ENCODE measurements around the gene FARP1. TPM values are rescaled to one million over a fixed set of nuclear protein-coding genes. Genes with fewer than 3 reads are reported as not detected.

The FARP1 gene
- total RNA-seq, 1 donor from 2014 or later: 128 TPM

- peak overlapping the region; percentile 93 for H3K27ac Mint-ChIP-seq (ENCODE audit: unreplicated experiment)
- no peaks in the 10 kb centered on the region for H3K9me3 ChIP-seq (ENCODE audit: insufficient read depth, low read depth, low read length)
- H3K4me1 ChIP-seq (ENCODE audit: insufficient read depth, low read length): peaks cover 11% of the 10 kb centered on the region
- H3K4me3 Mint-ChIP-seq (ENCODE audit: unreplicated experiment): no peak overlapping the region
- no peak for DNase-seq (ENCODE audit: low read depth)
- peaks cover 16% of the 10 kb centered on the region for H3K4me1 Mint-ChIP-seq (ENCODE audit: low read depth, unreplicated experiment)
- no peaks in the 10 kb centered on the region for H3K36me3 ChIP-seq (ENCODE audit: insufficient read depth, low read length)
- no peak overlapping the region for H3K4me2 ChIP-seq (ENCODE audit: low read length)
- FAIRE-seq: no peak
- H3K4me3 ChIP-seq (ENCODE audit: insufficient read depth, low read depth, low read length): no peak overlapping the region
- H3K27me3 Mint-ChIP-seq (ENCODE audit: low read depth, unreplicated experiment): no peaks in the 10 kb centered on the region
- peak overlapping the region; percentile 15 for H3K27ac ChIP-seq (ENCODE audit: low read depth, low read length)
- peaks cover 15% of the 10 kb centered on the region for H4K20me1 ChIP-seq (ENCODE audit: insufficient read depth, low read length)
- TF ChIP-seq EZH2 (IDR thresholded peaks at IDR 0.05; ENCODE audit: insufficient read depth, low read length): no peak
- TF ChIP-seq, protein P1, sequence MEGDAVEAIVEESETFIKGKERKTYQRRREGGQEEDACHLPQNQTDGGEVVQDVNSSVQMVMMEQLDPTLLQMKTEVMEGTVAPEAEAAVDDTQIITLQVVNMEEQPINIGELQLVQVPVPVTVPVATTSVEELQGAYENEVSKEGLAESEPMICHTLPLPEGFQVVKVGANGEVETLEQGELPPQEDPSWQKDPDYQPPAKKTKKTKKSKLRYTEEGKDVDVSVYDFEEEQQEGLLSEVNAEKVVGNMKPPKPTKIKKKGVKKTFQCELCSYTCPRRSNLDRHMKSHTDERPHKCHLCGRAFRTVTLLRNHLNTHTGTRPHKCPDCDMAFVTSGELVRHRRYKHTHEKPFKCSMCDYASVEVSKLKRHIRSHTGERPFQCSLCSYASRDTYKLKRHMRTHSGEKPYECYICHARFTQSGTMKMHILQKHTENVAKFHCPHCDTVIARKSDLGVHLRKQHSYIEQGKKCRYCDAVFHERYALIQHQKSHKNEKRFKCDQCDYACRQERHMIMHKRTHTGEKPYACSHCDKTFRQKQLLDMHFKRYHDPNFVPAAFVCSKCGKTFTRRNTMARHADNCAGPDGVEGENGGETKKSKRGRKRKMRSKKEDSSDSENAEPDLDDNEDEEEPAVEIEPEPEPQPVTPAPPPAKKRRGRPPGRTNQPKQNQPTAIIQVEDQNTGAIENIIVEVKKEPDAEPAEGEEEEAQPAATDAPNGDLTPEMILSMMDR (IDR thresholded peaks at IDR 0.05; ENCODE audit: insufficient read depth, low read depth, low read length): no peak
- peak overlapping the region; percentile 55 for H3K9ac ChIP-seq (ENCODE audit: low read length)
- H3K79me2 ChIP-seq (ENCODE audit: insufficient read depth, low read length): no peaks in the 10 kb centered on the region
- no peaks in the 10 kb centered on the region for H3K27me3 ChIP-seq (ENCODE audit: insufficient read depth, low read length)
- no peak overlapping the region for H2AFZ ChIP-seq (ENCODE audit: low read depth, low read length)
- no peaks in the 10 kb centered on the region for H3K9me3 Mint-ChIP-seq (ENCODE audit: unreplicated experiment)
- peaks cover 30% of the 10 kb centered on the region for H3K36me3 Mint-ChIP-seq (ENCODE audit: low read depth, unreplicated experiment)
Observed at GRCh38 chr13:98442391-98443230, 299.7 kb downstream of the FARP1 start.

DNA sequence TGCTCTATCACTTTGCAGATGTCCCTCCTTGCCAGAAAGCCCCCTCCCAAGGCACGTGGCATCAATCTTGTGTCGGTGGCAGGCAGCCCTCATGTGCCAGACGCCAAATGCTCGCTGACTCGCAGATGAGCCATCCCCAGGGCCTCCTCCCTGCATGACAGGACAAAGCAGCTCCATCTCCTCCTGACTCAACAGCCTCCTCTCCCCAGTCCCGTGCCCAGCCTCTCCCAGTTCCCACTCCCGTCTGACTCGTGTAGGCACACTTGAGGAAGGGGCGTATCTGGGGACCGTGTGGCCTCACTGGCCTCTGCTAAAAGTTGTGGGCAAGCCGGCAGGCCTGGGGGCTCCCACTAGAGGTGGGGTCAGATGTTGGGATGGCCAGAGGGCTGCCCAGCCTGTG is 300.4 kb downstream of the FARP1 start:
- DNase-seq (ENCODE audit: low read depth) (peak; percentile 72), FAIRE-seq (peak; percentile 52)
- Histone ChIP-seq H3K79me2 (ENCODE audit: insufficient read depth, low read length) (no peaks in the 10 kb centered on the region), H3K9ac (ENCODE audit: low read length) (peak overlapping the region; percentile 55), H3K4me2 (ENCODE audit: low read length) (peak overlapping the region; percentile 28), H3K27me3 (ENCODE audit: insufficient read depth, low read length) (no peaks in the 10 kb centered on the region), H3K27ac (ENCODE audit: low read depth, low read length) (peak overlapping the region; percentile 63), H3K4me1 (ENCODE audit: insufficient read depth, low read length) (peaks cover 11% of the 10 kb centered on the region), H2AFZ (ENCODE audit: low read depth, low read length) (no peak overlapping the region), H3K9me3 (ENCODE audit: insufficient read depth, low read depth, low read length) (no peaks in the 10 kb centered on the region), H3K36me3 (ENCODE audit: insufficient read depth, low read length) (peaks cover 5% of the 10 kb centered on the region), H3K4me3 (ENCODE audit: insufficient read depth, low read depth, low read length) (no peak overlapping the region), H4K20me1 (ENCODE audit: insufficient read depth, low read length) (peaks cover 21% of the 10 kb centered on the region)
- Mint-ChIP-seq H3K27me3 (ENCODE audit: low read depth, unreplicated experiment) (no peaks in the 10 kb centered on the region), H3K4me1 (ENCODE audit: low read depth, unreplicated experiment) (peaks cover 16% of the 10 kb centered on the region), H3K9me3 (ENCODE audit: unreplicated experiment) (no peaks in the 10 kb centered on the region), H3K27ac (ENCODE audit: unreplicated experiment) (peak overlapping the region; percentile 93), H3K36me3 (ENCODE audit: low read depth, unreplicated experiment) (peaks cover 33% of the 10 kb centered on the region), H3K4me3 (ENCODE audit: unreplicated experiment) (peak overlapping the region; percentile 35)
- TF ChIP-seq, protein P1 (IDR thresholded peaks at IDR 0.05; ENCODE audit: insufficient read depth, low read depth, low read length): no peak
- no peak for TF ChIP-seq EZH2 (IDR thresholded peaks at IDR 0.05; ENCODE audit: insufficient read depth, low read length)

Measured in astrocyte (in vitro differentiated cells and primary cell).